ENCODE results near the gene CATSPERD.
A peak's percentile ranks its signal among the peaks of the same experiment; 100 is the strongest.
"Not testable (repeated sequence)": the region's sequence is repeated elsewhere in the genome, so short reads cannot be mapped to it uniquely, and the experiment has no call there.

Gene CATSPERD

DNA sequence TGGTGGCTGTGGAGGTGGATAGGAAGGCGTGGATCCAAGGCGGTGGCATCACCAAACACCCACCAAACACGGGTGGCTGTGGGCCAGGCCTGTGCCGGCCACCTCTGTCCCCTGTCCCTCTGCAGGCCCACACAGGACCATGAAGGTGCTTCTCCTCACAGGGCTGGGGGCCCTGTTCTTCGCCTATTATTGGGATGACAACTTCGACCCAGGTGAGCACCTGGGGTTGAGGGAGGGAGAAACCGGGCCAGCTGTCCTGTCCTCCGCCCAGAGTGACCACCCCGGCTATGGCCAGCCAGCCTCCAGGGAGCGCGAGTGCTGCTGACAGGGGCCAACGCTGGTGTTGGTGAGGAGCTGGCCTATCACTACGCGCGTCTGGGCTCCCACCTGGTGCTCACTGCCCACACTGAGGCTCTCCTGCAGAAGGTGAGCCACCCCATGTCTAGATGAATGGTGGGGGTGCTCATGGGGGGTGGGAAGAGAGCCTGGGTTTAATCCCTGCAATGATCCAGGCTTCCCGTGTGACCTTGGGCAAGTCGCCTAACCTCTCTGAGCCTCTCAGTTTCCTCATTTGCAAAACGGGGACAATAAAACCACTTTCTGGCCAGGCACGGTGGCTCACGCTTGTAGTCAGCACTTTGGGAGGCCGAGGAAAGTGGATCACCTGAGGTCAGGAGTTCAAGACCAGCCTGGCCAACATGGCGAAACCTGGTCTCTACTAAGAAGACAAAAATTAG lies 35.6 kb upstream of the CATSPERD start:
- no peak for DNase-seq (ENCODE audit: low read depth in 2 of 2)

DNA sequence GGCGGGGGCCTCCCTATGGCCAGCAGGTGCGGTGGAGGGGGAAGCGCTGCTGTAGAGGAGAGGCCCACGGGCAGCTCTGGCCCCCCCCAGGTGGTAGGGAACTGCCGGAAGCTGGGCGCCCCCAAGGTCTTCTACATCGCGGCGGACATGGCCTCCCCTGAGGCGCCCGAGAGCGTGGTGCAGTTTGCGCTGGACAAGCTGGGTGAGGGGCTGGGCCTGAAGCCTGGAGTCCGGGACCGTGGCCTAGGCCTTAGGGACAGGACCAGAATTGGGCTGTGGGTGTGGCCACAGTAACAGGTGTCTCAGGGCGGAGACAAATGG lies 34.2 kb upstream of the CATSPERD start:
- DNase-seq (ENCODE audit: low read depth in 2 of 2) = no peak

DNA sequence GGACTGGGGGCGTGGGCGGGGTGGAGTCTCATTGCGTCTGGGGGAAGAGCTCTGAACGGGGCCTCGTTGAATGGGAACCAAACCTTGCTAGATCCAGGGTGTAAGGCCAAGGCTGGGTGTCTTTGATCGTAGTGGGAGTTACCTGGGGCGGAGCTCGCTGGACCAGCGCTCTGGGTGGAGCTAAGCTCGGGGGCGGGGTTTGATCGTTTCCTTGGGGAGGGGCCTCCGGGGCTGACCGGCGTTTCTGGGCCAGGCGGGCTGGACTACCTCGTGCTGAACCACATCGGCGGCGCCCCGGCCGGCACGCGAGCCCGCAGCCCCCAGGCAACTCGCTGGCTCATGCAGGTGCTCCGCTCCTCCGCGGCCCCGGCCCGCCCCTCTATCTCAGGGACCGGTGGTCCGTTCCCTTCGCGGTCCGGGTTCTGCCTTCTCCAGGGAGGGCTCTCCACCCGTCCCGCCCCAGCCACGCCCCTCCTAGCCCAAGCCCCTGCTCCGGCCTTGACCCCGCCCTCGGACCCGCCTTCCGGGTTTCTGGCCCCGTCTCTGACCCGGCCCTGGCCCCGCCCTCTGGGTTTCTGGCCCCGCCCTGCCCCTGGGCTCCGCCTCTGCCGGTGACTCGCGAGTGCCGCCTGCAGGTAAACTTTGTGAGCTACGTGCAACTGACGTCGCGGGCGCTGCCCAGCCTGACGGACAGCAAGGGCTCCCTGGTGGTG lies 33.6 kb upstream of the CATSPERD start:
- DNase-seq (ENCODE audit: low read depth in 2 of 2) = peak; percentile 69 to 70

DNA sequence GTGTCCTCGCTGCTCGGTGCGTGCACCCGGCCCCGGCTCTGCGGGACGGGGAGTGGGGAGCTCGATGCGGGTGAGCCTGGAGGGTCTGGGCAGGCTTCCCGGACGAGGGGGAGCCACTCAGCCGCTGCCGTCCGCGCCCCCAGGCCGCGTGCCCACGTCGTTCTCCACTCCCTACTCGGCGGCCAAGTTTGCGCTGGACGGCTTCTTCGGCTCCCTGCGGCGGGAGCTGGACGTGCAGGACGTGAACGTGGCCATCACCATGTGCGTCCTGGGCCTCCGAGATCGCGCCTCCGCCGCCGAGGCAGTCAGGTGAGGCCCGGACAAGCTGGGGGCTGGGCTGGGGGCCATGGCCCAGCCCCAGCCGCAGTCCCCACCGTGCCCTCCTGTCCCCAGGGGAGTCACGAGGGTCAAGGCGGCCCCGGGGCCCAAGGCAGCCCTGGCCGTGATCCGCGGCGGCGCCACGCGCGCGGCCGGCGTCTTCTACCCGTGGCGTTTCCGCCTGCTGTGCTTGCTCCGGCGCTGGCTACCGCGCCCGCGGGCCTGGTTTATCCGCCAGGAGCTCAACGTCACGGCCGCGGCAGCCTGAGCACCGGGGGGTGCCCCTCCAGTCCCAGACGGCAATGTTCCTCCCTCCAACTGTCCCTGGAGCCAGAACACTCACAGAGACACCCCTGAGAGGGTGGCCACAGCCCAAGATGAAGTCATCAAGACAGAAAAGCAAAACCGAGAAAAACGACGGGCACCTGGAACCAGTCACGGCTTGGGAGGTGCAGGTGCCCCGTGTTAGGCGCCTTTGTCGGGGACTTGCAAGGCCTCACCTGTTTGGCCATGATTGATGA lies 32.9 kb upstream of the CATSPERD start:
- DNase-seq (ENCODE audit: low read depth in 2 of 2) = no peak

DNA sequence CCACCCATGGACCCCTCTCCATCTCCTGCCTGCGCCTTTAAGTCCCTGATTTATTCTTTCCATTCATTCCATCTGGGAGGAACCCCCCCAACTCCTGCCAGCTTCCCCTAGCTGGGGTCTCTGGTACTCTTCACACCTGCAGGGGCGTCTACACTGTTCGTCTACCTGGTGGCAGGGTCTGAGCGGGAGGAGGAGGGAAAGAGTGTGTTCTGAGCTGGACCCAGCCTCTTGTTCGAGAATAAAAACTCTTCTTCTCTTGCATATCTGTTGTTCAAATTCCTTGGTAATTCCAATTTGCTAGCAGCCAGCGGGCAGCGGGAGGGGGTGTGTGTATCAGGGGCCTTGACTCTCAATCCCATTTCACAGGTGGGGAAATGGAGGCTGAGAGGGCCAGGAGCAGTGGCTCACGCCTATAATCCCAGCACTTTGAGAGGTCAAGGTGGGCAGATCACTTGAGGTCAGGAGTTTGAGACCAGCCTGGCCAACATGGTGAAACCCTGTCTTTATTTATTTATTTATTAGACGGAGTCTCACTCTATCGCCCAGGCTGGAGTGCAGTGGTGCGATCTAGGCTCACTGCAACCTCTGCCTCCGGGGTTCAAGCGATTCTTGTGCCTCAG lies 32.1 kb upstream of the CATSPERD start:
- not testable (repeated sequence) for DNase-seq (ENCODE audit: low read depth in 2 of 2)

DNA sequence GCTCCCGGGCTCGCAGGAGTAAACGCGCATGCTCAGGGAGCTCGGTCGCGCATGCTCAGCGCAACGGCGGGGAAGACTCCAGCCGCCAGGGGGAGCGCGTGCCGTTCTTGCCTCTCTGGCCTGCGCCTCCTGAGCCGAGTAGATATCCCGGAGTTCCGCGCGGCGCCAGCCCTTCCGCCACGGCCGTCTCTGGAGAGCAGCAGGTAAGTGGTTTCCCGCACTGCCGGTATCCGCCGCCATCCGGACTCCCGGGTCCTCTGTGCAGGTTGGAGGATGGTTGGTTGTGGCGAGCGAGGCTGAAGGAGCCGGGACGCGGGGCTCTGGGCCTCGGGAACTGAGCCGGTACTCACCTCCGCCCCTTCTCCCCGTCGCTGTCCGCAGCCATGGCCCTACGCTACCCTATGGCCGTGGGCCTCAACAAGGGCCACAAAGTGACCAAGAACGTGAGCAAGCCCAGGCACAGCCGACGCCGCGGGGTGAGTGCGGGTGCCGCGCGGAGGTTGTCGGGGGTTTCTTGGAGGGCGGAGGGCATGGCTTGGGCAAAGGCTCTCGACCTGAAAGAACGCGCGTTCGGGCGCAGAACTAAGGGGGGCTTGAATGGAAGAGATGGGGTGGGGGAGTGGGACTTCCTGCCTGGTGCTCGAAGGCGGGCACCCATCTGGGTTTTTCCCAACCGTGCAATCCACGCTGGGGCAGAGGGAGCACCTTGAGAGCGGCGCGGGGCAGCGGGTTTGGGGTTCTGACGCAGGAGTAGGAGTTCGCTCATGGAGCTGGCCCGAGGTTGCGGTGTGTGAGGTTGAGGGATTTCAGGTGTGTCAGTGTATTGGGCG lies 30.1 kb upstream of the CATSPERD start, which contains the start of gene RPL36:
Gene RPL36 (plus strand): TSS at position 171 of the 830 bp plus-strand sequence. CDS start 213 bp downstream, at position 384.
- DNase-seq (ENCODE audit: low read depth in 2 of 2) = peak; percentile 88 to 90

DNA sequence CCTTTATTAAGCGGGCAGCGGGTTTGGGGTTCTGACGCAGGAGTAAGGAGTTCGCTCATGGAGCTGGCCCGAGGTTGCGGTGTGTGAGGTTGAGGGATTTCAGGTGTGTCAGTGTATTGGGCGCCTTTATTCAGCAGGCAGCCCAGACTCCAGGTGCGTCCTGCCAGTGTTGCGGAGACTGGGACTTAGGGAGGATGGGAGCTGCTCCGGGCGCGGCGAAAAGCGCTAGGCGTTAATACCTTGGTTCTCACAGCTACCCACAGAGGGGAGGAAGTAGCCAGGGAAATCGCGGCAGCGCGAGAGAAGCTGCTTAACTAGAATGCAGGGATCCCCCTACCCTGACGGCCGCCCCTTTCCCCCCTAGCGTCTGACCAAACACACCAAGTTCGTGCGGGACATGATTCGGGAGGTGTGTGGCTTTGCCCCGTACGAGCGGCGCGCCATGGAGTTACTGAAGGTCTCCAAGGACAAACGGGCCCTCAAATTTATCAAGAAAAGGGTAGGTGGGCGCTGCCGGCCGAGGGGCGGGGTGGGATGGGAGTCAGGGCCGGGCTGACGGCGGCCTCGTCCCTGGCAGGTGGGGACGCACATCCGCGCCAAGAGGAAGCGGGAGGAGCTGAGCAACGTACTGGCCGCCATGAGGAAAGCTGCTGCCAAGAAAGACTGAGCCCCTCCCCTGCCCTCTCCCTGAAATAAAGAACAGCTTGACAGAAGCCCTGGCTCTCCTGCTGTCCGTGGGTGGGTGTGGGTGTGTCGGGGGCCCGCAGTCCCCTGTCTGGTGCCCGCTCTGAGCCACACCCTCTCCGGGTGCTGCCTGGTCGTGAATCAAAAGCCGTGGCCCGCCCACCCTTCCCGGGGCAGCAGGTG lies 29.2 kb upstream of the CATSPERD start:
- no peak for DNase-seq (ENCODE audit: low read depth in 2 of 2)

DNA sequence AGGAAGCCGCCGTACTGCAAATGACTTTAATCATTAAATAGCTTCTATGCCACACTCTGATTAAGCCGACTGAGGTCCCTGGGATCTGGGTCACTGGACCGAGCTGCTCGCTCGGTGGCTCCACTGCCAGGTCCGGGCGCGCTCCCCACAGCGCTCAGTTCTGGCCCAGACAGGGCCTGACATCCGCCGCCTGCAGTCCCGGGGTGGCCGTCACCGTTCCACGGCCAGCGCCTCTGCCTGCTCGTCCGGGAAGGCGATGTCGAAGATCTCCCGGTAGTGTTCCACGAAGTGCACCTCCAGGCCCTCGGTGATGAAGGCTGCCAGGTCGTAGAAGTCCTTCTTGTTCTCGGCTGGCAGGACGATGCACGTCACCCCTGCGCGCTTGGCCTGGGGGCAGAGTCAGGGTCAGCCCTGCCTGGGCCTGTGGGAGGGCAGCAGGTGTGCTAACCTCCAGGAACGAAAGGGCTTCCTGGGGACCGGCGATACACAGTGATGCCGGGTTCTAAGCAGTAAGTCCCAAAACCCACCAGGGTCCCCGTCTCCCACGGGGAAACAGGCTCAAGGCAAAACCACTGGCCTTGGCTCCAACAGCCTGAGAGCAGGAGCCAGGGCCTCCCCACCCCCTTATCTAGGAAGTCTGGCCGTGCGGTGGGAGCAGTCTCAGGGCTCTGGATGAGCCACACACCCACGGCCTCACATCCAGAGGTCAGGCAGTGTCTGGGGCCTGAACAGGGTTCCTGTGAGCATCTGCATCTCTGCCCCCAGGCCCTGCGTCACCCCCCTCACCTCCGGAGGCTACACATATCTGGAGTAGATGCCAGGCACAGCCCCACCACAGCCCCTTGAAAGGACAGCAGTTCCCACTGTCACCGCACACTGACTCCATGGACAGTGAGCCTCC lies 28.4 kb upstream of the CATSPERD start:
- no peak for DNase-seq (ENCODE audit: low read depth in 2 of 2)

DNA sequence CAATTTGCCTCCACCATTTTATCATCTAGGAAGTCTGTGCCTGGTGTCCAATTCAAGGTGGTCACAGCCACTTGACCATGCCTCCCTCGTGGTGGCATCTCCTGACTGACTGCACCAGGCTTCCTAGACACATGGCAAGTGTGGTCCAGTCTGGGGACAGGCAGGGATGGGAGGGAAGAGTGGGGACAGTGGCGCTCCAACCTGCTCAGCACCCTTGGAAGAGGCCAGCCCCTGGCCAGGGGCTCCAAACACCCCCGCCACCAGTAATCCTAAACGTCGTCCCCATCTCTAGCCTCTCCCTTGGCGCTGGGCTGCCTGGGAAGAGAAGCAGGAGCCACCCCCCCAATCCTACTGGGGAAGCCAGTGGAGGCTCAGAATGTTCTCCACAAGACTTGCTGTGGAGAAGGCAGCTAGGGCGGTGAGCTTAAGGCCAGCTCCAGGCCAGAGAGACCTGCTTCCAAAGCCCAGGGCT lies 27.7 kb upstream of the CATSPERD start:
- no peak for DNase-seq (ENCODE audit: low read depth in 2 of 2)

DNA sequence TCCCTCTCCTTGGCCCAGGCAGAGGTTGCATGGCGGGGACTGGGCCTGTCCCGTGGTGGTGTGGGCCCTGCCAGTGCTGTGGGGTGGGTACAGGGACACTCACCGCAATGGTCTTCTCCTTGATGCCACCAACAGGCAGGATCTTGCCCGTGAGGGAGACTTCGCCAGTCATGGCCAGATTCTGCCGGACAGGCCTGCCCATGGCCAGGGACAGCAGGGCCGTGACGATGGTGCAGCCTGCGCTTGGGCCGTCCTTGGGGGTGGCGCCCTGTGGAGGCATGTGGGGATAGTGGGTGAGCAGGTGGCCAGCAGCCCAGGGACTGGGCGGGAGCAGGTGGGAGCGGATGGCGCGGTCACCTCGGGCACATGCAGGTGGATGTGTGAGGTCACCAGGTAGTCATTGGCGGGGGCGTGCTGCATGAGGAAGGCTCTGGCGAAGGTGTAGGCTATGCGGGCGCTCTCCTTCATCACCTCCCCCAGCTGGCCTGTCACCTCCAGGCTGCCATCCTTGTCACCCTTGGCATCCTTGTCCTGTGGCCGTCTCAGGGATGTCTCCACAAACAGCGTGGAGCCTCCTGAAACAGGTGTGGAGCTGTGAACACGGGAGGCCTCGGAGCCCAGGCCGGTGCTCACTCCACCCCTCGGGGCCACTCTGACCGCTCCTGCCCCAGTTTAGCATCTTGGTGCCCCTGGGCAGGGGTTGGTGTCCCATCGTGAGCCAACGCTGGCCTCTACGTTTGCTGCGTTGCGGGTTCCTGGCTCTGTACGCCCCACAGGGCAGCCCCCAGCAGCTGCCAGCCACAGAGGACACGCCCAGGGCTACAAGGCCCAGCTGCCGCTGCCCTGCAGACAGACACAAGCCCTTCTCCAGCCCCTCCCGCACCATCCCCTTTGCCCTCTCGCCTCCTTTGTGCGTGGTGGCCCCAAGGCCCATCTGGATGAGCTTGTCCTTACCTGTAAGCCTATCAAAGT lies 27.0 kb upstream of the CATSPERD start:
- no peak for DNase-seq (ENCODE audit: low read depth in 2 of 2)

DNA sequence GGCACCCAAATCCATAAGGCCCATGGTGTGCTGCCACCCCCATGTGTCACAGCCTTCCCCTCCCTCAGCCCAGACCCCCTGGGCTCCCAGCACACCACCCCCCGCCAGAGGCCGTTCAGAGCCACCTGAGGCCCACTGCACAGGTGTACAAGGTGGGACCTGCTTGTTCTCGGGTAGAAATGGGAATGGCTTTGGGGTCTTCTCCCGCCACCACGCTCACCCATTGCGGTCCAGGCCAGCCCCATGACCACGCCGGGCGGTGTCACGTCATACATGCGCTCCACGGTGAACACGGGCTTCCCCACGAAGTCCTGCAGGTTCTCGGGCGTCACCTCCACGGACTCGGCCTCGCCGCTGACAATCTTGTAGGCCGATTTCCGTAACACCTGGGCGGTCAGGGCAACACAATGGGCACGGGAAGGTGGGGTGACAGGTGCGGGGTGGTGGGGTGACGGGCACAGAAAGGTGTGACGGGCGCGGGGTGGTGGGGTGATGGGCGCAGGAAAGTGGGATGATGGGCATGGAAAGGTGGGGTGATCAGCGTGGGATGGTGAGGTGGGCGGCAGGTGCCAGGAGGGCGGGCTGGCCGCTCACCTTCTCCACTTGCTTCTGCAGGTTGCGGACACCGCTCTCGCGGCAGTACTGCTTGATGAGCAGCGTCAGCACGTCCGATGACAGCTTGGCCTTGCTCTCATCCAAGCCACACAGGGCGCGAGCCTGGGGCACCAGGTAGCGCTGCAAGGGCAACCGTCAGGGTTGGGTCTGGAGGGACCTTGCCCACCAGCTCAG lies 26.1 kb upstream of the CATSPERD start:
- no peak for DNase-seq (ENCODE audit: low read depth in 2 of 2)

DNA sequence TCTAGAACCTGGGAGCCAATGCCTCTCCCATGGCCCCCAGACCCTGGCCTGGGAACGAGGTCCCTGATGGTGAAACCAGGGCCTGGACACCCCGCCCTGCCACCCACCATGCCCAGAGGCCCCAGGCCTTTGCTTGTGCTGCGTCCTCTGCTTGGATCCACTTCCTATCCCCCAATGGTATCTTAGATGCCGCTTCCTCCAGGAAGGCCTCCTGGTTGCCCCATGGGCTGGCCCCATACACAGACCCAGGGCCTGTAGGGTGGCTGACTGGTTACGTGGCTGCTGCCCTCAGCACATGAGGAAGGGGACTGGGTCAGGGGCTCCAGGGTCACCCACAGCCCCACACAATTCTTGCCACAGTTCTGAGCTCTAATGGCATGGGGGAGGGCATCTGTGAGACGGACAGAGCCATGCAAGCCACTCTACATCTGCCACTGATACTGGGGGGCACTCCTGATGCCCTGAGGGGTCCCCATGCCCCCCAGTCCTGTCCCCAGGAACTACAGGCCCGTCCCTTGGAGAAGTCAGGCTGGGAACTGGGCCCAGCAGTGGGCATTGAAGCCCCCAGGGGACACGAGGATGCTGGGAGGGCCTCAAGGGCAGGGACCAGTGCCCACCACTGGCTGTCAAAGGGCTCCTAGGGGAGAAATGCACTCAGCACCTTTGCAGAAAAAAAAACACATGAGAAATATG lies 25.3 kb upstream of the CATSPERD start:
- no peak for DNase-seq (ENCODE audit: low read depth in 2 of 2)

DNA sequence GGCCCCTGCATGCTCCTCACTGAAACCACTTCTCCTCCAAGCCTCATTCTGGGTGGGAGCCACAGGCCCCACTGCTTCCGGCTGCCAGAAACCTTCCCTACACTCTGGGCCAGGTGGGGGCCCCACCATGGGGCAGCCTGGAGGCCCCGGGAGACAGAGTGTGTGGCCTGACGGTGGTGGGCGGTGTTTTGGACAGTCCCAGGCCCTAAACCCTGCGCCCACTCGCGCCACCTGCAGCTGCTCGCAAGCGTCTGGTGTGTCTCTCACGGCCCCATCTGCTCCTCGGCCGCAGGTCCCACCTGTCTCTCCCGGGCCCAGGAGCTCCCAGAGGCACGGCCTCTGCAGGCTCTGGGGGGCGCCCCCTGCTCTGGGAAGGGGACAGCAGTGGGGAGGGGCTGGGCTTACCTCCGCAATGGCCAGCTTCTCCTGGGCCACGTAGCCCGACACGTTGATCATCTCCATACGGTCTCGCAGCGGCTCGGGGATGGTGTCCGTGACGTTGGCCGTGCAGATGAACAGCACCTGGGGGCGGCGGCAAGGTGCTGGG lies 24.7 kb upstream of the CATSPERD start:
- no peak for DNase-seq (ENCODE audit: low read depth in 2 of 2)

DNA sequence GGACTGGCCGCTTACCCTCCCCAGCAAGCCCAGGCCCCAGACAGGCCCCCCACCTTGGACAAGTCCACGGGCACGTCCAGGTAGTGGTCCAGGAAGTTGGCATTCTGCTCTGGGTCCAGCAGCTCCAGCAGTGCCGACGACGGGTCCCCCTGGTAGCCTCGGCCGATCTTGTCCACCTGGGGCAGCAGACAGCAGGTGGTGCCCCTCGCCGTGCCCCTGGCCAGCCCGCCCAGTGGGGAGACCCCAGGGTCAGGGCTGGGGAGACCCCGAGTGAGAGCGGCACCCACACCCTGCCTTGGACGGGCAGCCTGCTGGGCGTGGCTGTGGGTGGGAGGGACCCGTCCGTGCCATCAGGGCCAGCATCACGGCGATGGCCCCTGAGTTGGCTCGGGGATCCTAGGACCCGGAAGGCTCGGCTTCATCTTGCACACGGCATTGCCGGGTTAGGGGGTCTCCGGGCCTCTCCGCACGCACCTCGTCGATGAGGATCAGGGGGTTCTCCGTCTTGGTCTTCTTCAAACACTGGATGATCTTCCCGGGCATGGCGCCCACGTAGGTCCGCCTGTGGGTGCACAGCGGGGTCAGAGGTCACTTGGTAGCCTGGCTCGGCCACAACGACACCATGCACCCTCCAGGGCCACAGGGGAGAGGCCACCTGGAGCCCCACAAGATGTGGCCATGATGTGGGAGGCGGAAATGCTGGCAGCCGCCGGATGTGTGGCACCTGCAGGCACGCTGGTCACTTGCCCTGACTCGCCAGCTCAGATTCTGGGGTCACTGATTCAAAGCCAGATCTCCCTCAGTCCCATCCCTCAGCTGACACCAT lies 24.0 kb upstream of the CATSPERD start:
- DNase-seq (ENCODE audit: low read depth in 2 of 2) = no peak

Data from fibroblast of skin of left biceps (primary cell).